Germinal center (tissue), 1 donor: ENCODE measurements around the gene RARB.

Experiments used
- DNase-seq: peaks from one replicate; pipeline ENCODE4 v3.0.0; 2012; ENCODE audit warnings: mixed read lengths, low spot score

Gene RARB

DNA sequence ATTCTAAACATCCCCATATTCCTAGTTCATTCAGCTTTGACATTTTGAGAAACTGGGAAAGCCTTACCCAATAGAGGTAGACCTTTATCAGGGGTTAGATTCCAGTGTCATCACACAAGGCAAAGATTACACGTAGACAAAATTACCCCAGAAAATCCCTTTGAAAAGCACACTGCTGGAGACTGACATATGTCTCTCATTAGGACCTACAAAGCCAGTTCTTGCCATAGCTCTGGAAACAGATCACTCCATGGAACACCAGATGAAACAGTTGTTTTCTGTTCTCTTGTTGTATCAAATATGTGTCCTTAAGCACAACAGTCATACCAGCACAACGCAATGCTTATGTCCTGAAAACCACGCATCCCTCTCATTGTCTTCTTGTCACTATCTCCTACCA lies 44.7 kb downstream of the RARB start:
- DNase-seq = no peak

DNA sequence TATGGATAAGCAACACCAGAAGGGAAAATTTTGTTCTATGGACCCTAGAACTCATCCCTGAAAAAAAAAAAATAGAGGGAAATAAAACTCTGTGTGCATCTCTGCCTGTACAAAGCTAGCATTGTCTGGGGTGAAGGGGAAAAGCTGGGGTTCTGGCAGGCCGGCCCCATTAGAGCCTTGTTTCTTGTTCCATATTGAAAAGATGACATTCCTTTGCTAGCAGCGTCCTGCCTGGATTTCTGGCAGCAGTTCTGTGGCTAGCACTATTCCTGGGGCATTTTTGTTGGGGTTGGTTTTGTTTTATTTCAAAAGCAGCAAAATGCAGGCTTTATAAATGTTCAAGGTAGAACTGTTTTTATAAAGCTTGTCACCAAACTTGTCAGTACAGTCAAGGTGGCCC lies 45.2 kb downstream of the RARB start:
- no peak for DNase-seq

DNA sequence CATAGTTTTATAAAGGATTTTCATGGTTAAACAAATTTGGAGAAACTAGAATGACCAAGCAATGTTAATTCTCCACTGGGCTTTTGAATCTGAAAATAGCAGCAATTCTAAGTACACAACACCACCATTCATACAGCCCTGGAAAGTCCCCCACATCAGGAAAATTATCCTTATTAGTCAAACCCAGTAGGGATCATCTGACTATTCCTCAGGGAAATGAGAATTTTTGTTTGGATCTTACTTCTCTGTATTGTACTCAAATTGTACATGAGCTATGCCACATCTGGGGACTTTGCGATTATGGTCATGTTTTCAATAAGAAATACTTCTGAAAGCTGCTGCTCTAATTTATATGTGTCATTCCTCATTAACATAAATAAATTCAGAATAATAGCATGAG lies 46.0 kb downstream of the RARB start:
- DNase-seq = no peak

DNA sequence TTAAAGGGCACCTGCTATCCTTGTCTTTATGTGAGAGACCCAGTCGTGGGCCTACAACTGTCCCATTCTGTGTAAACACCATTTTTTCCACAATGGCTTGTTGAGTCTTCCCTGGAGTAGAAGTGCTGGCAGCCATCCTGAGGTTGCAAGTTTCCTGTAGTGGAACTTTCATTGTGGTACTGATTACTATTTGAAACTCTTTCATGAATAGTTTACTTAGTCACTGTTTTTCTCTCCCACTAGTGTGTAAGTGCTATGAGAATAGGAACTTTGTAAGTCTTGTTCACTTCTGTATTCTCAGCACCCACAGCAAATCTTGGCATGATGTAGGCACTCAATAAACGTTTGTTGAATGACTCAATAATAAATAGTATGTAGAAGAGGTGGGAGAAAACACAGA lies 48.6 kb downstream of the RARB start:
- DNase-seq = no peak

DNA sequence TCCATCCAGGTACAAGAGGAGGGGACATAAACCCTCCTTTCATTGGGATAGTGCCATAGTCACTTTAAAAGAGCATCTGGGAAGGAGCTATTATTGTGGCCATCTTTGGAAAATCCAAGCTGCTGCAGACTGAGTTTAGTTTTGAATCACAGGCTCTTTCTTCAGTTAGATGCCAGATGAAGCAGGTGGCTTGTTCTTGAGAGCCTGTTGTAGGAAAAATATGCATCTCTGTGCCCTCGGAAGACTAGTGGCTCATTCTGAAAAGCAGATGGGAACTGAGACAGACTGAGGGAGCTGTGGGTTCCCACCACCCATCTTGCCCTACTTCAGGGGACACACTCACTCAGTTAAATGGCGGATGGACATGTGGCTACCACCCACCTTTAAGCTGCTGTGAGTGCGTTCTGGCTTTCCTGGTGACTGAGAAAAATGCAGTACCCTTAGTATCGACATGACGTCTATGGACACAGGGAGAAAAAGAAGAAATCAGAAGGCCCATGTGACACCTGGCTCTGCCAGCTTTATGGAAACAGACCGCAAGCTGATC lies 50.2 kb downstream of the RARB start:
- DNase-seq = no peak

DNA sequence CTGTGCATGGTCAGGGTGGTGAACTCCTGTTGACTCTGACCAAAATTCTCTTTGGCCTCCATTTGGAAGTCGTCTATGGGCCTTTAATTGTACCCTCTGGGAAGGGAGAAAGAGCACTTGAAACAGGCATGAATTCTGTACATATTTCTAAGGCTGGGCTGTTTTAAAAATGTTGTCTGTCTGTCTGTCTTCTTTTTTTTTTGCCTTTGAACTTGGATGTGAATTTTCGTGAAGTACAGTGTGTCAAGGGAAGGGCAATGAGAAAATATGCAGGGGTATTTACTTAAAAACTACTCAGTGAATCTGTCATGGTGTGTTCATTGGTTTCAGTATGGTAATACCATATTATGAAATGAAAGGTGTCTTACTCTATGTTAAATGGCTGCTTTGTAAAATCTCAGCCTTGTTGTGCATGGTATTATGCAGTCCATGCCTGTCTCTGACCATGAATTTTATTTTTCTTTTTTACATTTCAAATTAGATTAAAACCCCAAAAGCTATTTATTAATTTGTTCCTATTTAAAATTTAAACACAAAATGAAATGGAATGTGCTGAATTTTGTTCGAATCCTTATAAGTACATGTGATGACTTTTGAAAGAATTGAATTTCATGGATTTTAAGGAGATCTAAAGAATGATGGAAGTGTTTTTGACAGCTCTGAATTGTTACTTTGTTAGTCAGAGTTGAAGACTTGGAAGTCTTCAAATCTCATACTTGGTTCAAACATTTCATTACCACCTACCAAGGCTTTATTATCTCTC lies 51.1 kb downstream of the RARB start:
- DNase-seq = no peak

DNA sequence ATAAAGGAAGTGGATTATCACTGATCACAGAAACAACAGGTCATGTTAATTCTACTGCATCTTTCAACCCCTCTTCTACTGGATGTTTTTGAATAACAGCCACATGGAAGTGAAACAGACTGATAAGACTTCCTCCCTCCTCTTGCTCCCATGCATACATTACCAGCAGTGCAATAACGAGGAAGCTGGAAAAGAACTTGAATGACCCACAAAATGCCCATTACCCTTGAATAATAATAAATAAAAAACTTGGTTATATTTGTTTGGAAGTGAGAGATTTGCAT lies 51.6 kb downstream of the RARB start:
- no peak for DNase-seq

DNA sequence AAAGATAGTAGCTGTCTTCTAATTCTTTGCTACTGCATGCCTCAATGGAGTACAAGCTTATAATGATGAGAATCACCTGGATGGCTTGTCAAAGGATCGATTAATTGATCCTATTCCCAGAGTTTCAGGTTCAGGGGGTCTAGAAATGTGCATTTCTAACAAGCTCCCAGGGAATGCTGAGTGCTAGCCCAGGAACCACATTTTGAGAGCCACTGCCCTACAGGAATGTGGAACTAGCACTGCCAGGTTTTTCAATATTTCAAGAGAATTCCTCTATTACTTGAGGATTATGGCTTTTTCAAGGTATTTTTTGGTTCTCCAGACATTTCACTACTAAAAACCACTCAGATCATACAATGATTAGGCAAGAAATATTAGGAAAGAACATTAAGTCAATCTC lies 52.7 kb downstream of the RARB start:
- no peak for DNase-seq

DNA sequence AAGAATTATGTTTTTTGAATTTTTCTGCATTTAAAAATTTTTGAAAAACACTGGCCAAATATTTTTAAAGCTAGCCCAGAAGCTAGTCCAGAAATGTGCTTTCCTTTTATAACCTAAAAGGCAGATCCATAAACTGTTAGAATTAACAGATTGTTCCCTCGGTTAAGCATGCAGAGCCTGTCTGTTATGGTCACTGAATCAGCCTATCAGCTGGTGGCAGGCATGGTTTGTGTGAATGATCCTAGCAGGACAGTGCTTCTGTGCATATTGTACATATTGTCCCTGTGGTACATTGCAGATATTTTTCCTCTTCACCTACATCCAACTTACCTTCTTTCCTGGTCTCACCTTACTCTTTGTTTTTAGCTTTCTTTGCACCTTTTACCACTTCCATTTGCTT lies 53.3 kb downstream of the RARB start:
- no peak for DNase-seq

DNA sequence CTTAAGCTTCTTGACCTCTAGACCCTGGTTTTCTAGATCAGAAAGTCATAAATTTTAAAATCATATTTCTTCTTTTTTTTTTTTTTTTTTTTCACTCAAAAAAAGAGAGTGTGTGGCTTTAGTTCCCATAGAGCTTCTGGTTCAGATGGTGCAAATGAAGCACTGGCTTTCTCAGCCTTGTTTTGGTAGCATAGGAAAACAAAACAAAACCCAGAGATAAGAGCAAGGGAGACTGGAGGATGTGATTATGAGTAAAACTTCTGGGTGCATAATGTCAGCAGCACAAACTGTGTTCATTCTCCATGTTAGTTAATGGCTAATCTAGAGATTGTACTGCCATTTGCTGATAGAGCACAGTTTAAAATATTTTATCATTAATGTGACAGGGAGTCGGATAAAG lies 55.4 kb downstream of the RARB start:
- no peak for DNase-seq

DNA sequence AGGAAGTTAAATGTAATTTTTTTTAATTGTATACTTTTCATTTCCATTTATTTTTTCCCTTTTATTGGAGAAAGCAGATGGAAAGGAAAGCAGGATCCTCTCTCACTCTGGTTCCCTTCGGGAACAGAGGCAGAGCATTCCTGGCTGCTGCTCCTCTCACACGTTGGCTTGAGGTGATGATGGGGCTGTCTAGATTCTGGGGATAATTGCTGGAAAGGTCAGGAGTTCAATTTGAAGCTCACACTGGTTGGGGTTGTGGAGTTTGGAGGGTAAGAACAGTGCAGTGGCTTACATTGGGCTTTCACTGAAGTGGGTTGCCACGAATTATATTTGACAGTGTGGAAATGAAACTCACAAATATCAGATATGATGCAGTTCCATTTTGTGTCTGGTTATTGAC lies 57.6 kb downstream of the RARB start:
- DNase-seq = no peak

DNA sequence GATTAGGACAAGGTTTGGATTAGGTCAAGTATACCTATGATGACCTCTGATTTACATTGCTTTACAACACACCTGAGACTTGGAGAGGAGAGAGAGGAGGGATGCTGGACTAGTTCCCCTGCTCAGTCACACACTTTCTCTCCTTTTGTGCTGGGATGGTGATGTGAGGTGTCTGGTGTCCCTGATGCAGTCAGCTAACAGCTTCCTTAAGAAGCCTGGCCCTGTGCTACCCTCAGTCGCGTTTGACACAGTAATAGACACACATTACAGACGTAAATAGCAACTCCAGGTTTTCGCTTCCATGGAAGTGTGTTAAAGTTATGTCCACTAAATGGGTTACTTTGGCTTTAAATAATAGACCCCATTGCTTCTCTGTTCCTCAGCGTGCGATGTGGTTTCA lies 58.9 kb downstream of the RARB start:
- no peak for DNase-seq

DNA sequence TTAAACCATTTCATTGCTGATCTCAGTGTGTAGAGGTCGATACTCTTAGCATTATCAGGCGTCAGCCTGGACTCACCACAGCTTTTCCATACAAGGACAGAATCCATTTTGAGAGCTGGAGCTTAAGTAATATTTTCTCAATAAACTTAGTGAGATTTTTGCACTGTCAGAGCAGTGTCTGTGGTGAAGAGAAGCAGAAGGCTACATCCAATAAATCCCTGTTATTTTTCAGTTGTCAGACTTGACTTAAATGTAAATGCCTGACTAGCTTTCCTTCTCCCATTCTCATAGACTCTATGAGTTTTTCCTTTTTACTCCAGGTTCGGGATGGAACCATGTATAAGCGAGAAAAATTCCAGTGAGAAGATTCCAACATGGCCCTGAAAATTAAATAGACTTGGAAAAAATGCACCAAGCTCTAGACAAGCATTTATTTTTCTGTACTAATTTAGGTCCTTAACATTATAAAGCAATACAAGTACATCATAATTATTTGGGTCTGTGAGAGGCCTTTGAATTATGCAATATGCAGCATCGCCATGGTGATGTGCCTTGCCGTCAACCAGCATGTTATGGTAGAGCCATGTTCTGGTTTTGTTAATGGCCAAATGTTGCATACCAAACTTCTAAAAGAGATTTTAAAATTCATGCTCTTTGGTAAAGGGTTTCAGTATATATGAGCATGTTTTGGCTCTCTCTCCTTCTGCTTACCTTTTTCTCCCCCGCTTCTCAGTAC lies 62.0 kb downstream of the RARB start:
- DNase-seq = no peak

DNA sequence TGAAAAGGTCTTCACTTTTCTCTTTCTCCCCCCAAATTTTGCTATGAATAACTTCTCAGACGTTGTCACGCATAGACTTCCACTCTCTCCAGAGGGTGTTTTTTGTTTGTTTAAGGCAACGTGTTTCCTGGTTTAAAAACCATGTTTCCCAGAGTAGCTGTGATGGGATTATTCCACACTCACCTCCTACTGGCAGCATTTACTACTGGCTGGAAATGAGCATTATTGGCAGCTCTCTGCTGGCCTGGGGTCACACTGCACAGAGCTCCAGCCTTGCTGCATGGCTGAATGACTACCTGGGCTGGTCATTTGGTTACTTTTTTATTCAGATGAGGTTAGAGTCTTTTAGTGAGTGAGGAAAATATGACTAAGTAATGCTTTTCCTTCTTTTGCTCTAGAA lies 65.2 kb downstream of the RARB start:
- DNase-seq = no peak

DNA sequence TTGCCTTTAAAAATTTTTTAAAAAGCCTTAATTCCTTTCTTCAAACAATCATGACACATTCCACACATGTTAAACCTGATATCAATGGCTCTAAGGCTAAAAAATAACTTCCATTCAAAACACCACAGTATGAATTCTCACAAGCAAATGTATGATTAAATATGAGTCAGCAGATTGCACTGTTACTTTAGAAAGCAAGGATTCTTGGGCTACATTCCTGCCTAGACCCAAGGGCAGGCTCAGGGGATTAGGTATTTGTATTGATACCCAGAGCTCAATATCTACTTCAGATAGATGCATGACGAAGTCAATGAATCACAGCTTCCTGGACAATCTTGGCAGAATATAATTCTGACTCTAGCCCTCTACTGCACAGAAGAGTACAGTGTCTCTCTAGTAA lies 65.7 kb downstream of the RARB start:
- DNase-seq = no peak

DNA sequence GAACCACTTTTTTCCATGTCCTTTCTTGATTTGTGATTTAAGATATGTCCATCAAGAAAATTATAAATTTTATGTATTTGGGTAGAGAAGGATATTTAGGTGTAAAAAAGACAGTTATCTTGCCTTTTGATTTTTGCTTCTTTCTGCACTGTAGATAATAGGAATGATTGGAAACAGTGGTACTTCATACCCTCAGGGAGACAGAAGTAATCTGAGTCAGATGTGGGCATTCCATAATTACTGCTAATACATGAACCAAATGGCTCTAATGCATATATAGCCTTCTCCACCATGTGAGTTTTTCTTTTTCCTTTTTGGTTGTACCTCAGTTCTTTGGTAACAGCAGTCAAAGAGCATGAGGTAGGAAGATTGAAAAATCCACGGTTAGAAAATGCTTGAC lies 67.2 kb downstream of the RARB start:
- DNase-seq = no peak

DNA sequence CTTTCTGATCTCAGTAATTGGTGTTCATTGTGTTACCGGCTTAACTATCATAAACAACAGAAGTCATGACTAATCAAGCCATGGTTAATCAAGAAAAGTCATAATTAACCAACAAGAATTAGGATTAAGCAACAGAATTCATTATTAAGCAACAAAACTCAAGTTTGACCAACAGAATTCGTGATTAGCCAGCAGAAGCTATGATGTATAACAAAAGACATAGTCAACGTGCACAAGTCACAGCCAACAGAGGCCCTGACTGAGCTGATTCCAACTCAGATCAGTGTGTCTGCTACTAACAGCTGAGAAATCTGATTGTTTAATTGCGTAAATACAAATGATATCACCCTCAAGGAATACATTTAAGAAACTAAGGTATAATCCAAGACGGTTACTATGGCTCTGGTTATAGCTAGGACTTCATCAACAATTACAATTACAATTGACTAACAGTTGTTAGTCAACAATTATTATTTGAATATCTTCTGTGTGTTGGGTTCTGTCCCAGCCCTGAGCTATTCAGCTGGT lies 67.7 kb downstream of the RARB start:
- DNase-seq = no peak

DNA sequence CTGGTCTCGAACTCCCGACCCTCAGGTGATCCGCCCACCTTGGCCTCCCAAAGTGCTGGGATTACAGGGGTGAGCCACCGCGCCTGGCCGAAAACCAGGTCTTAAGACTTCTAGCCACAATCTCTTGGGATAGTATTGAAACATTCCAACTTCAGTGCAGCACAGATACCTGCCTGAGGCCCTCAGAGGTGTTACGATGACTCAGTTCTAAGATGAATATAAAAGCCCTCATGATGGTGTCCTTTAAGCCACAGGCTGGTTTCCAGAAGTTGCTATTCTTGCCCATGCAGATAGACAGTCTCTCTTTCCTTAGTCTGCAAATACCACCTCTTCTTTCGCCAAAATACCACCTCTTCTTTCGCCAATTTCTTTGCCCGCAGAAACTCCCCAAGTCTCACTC lies 69.0 kb downstream of the RARB start:
- DNase-seq = no peak

DNA sequence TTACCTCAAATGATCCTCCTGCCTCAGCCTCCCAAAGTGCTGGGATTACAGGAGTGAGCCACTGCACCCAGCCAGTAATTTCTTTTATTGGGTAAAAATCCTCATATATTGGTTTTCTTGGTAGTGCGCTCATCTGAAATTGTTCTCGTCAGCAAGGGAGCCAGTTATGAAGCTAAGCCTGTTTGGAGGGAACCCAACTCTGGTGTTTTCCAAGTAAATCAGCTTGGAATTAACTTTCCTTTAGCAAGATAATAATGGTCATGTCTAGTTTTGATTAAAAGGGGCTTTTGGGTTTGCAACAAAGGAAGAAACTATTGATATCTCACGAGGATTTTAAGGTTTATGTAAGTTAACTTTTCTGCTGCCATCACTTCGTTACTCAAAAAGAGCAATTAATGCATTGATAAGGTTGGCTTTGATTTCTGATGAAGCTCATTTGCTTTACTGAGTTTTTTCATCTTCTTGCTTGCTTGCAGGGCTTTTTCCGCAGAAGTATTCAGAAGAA lies 72.7 kb downstream of the RARB start:
- DNase-seq = no peak

DNA sequence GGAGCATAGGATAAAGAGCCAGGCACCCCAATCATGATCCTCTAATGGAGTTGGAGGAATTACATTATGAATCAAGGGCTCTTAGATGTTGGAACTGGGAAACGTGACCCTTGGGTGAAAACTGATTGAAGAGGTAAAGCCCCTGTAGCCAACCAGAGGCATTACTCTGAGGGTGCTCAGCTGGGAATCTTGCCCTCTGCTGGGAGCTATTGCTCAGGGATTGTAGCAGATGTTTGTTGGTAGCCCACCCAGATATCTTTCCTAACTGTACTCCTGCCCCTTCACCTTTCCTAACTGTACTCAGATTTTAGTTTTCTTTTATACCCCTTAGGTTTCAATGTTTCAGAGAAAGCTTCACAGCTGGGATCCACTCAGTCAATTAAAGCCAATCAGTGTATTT lies 74.2 kb downstream of the RARB start:
- no peak for DNase-seq

DNA sequence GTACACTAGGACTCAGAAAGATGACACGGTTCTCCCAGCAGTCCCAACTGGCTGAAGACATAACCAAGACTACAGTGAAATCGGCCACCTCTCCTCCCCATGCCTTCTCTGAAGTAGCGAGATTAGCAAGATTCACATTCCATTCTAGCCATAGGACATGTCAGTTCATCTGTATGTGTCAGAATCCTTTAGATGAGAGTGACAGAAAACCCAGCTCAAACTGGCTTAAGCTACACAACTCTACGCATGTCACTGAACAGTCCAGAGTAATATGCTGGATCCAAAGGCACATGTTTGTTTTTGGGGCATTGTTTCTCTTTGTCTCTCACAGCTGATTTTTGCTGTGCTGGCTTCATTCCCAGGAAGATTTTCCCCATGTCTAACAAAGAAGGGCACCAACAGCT lies 75.8 kb downstream of the RARB start:
- DNase-seq = no peak

DNA sequence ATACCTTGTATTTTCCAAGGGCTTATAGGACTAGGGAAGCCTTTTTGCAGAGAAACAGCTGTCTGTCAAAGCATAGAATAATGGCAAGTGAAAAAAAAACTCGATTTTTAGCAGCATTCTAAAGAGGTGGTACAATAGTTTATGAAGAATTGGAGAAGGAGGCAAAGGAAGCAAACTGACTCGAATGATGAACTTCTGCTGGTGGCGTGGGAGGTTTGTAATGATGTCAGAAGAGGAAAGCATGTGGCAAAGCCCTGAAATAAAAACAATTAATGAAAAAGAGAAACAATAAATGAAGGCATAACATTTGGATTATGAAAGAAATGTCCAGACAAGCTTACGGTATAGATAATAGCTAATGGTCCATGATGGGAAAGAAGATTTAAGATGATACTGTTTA lies 77.5 kb downstream of the RARB start:
- no peak for DNase-seq

DNA sequence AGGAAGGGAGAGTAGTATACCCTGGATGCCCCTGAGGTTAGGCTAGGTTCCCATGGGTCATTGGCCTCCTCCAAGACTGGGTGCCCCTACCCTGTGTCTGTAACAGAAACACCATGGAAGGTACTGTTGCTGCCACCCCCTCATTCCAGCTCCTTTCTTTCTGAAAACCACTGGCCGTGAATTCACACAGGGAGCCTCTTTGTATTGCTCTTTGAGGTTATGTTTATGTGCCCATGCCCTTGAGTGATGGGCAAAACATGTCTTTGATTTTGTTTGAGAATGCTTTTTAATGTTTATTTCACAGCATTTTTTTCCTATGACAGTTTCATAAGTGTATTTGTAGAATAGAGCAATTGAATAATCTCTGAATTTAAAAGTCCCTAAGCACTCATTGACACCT lies 79.7 kb downstream of the RARB start:
- no peak for DNase-seq

DNA sequence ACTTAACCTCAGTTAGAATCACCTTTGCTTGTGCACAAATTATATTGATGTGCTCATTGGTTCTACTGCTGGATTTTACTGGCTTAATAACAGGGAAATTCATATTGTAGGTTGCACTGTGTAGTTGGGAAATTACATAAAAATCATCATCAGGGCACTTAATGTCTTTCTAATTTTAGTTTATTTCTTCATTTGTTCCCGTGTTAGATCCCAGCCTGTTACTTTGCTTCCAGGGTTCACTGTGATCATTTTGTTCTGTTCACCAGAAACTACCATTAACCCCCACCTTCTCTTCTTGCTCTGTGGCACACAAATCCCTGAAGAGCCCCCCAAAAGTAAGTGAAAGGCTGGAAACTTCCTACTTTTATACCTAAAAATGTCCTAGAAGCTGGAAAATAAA lies 80.4 kb downstream of the RARB start:
- no peak for DNase-seq
